Vagina (tissue), 2 donors: ENCODE results near the gene TTC1. TPM values are rescaled to one million over a fixed set of nuclear protein-coding genes. Genes with fewer than 3 reads are reported as not detected.

Experiments
- DNase-seq, 2 donors: peaks; one replicate each; pipeline ENCODE4 v3.0.0-alpha.2; 2017; ENCODE audit errors: extremely low spot score in 2 of 2
- H3K27ac ChIP-seq: fragments of 200-600 bp; sonication (generic); one replicate; pipeline ENCODE4 v1.5.1; 2019
- H3K27me3 ChIP-seq: fragments of 200-600 bp; sonication (generic); one replicate; pipeline ENCODE4 v1.5.1; 2019
- H3K36me3 ChIP-seq, 2 donors: fragments of 200-600 bp; sonication (generic); one replicate each; pipeline ENCODE4 v1.5.1; 2017 to 2019
- H3K4me1 ChIP-seq: fragments of 200-600 bp; sonication (generic); one replicate; pipeline ENCODE4 v1.5.1; 2019
- H3K4me3 ChIP-seq, 2 donors: fragments of 200-600 bp; sonication (generic); 1 replicate in 1 of 2; 2 replicates in 1 of 2; pipeline ENCODE4 v1.5.1; 2016 to 2019
- H3K9me3 ChIP-seq: fragments of 200-600 bp; sonication (generic); one replicate; pipeline ENCODE4 v1.5.1; 2019
- CTCF ChIP-seq, 3 experiments: fragments of 450-650 bp in 2 of 3; fragments of 200-600 bp in 1 of 3; sonication (generic) in 1 of 3; IDR thresholded peaks; one replicate each; pipeline ENCODE4 v1.5.1; 2017 to 2019; ENCODE audit warnings: antibody characterized with exemption in 3 of 3, mild to moderate bottlenecking in 2 of 3, moderate library complexity in 2 of 3
- POLR2A ChIP-seq, 2 donors: fragments of 450-650 bp; IDR thresholded peaks; one replicate each; pipeline ENCODE4 v1.6.1; 2017; ENCODE audit warnings: antibody characterized with exemption in 2 of 2, mild to moderate bottlenecking in 2 of 2, moderate library complexity in 2 of 2
- POLR2AphosphoS5 ChIP-seq, 2 donors: sonication (generic); formaldehyde crosslinking; IDR thresholded peaks; one replicate each; pipeline ENCODE4 v1.9.0; 2017; ENCODE audit warnings: antibody characterized with exemption in 2 of 2, mild to moderate bottlenecking in 2 of 2, low read depth in 1 of 2; ENCODE audit not compliant: insufficient read depth in 1 of 2
- intact Hi-C: fragments of 100-400 bp; cut with DNase I; formaldehyde crosslinking; loops from one replicate; pipeline ENCODE4 v1.15.1; 2023
- small RNA-seq: library from RNA; depleted of rRNA; stranded (forward); fragments of <200 nt; gene quantifications from one replicate; pipeline ENCODE3, GENCODE V24; 2016
- total RNA-seq: library from RNA; depleted of rRNA; stranded (reverse); fragments of >200 nt; gene quantifications from one replicate; pipeline ENCODE4 v1.2.3, GENCODE V29; 2016

The TTC1 gene
- total RNA-seq, 1 donor from 2014 or later, result 29.7 TPM

GRCh38 chr5:160096178-160096577 is 87.2 kb downstream of the TTC1 start:
- no peak for DNase-seq
- Histone ChIP-seq H3K4me3 (no peak overlapping the region), H3K27ac (no peak overlapping the region), H3K4me1 (peaks cover 6% of the 10 kb centered on the region), H3K9me3 (no peaks in the 10 kb centered on the region), H3K27me3 (no peaks in the 10 kb centered on the region), H3K36me3 (peaks cover 0 to 19% of the 10 kb centered on the region in 2 donors)
- TF ChIP-seq POLR2AphosphoS5 (IDR thresholded peaks at IDR 0.05; ENCODE audit: insufficient read depth in 1 of 2, low read depth in 1 of 2), result no peak
- TF ChIP-seq CTCF (IDR thresholded peaks at IDR 0.05), result no peak
- TF ChIP-seq POLR2A (IDR thresholded peaks at IDR 0.05), result no peak
- intact Hi-C loops, result no loop called here

DNA sequence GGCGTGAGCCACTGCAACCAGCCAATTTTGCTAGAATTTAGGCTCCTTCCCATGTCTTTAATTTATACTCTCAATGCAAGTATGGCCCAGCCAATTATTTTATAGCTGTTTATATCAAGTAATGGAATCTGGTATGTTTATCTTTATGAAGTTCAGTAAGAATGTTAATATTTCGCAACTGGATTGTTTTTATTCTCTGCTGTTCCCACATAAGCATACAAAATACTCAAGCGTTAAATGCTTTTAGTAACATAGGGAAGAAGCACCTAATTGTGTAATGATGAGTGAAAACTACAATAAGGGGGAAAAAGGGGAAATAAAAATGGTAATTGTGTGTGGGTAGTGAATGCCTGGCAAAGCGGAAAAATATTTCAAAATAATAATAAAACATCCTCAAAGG is 89.1 kb downstream of the TTC1 start:
- DNase-seq, result no peak
- peaks cover 8% of the 10 kb centered on the region for H3K4me1 ChIP-seq
- TF ChIP-seq POLR2AphosphoS5 (IDR thresholded peaks at IDR 0.05; ENCODE audit: insufficient read depth in 1 of 2, low read depth in 1 of 2), result no peak
- no peak for TF ChIP-seq POLR2A (IDR thresholded peaks at IDR 0.05)
- no peak for TF ChIP-seq CTCF (IDR thresholded peaks at IDR 0.05)
- H3K27me3 ChIP-seq, result no peaks in the 10 kb centered on the region
- no peaks in the 10 kb centered on the region for H3K9me3 ChIP-seq
- H3K27ac ChIP-seq, result no peak overlapping the region
- intact Hi-C loops, result no loop called here
- H3K4me3 ChIP-seq, result no peak overlapping the region
- H3K36me3 ChIP-seq, result peaks cover 0 to 8% of the 10 kb centered on the region in 2 donors

GRCh38 chr5:160105686-160106360 is 96.9 kb downstream of the TTC1 start:
- Histone ChIP-seq H3K27ac (no peak overlapping the region), H3K27me3 (no peaks in the 10 kb centered on the region), H3K4me3 (no peak overlapping the region), H3K36me3 (no peaks in the 10 kb centered on the region), H3K4me1 (peaks cover 19% of the 10 kb centered on the region), H3K9me3 (no peaks in the 10 kb centered on the region)
- DNase-seq, result no peak
- TF ChIP-seq CTCF (IDR thresholded peaks at IDR 0.05) (no peak), POLR2A (IDR thresholded peaks at IDR 0.05) (no peak), POLR2AphosphoS5 (IDR thresholded peaks at IDR 0.05; ENCODE audit: insufficient read depth in 1 of 2, low read depth in 1 of 2) (no peak)
- intact Hi-C loops, result no loop called here

- Histone ChIP-seq H3K36me3 (peaks cover 0 to 14% of the 10 kb centered on the region in 2 donors), H3K4me1 (peaks cover 17% of the 10 kb centered on the region), H3K4me3 (no peak overlapping the region), H3K9me3 (no peaks in the 10 kb centered on the region), H3K27ac (no peak overlapping the region), H3K27me3 (no peaks in the 10 kb centered on the region)
- intact Hi-C loops, result no loop called here
- no peak for TF ChIP-seq POLR2A (IDR thresholded peaks at IDR 0.05)
- no peak for DNase-seq
These were observed 99.2 kb downstream of the TTC1 start for GRCh38 chr5:160108124-160108523.

Small RNA genes lying within 50 kb of the gene (small RNA-seq; reads per million reads assigned to genes)
- not detected for gene RF00019

Other genes starting within 250 kb of the TTC1 start
- 0.74 TPM for gene ADRA1B, start 92.7 kb upstream of the TTC1 start, total RNA-seq
- 19.9 TPM for gene PWWP2A, start 110.3 kb downstream of the TTC1 start, total RNA-seq
- gene FABP6, start 220.4 kb downstream of the TTC1 start, total RNA-seq, result 2.9 TPM